SJSA1 (cell line): Measurements from ENCODE around the gene GPC1. TPM values are rescaled to one million over a fixed set of nuclear protein-coding genes. Genes with fewer than 3 reads are reported as not detected.

Source experiments
- DNase-seq, 2 experiments: peaks; one replicate each; pipeline ENCODE4 v3.0.0-alpha.2; 2015 to 2020; ENCODE audit warnings: low spot score in 2 of 2, low read depth in 1 of 2
- H3K27ac ChIP-seq: fragments of 250-450 bp; sonication (Bioruptor Pico); 2 replicates; pipeline ENCODE4 v1.5.1; 2020; ENCODE audit warnings: mild to moderate bottlenecking, moderate library complexity
- H3K27me3 ChIP-seq: fragments of 250-450 bp; sonication (Bioruptor Pico); replicated peaks from 2 replicates; pipeline ENCODE4 v1.5.1; 2020; ENCODE audit warnings: mild to moderate bottlenecking, moderate library complexity
- H3K36me3 ChIP-seq: fragments of 250-450 bp; sonication (Bioruptor Pico); 2 replicates; pipeline ENCODE4 v1.5.1; 2020; ENCODE audit warnings: mild to moderate bottlenecking
- H3K4me1 ChIP-seq: fragments of 250-450 bp; sonication (Bioruptor Pico); replicated peaks from 2 replicates; pipeline ENCODE4 v1.6.1; 2021; ENCODE audit warnings: mild to moderate bottlenecking
- H3K4me3 ChIP-seq: fragments of 250-450 bp; sonication (Bioruptor Pico); 2 replicates; pipeline ENCODE4 v1.5.1; 2020; ENCODE audit warnings: mild to moderate bottlenecking
- H3K9me3 ChIP-seq: fragments of 250-450 bp; sonication (Bioruptor Pico); replicated peaks from 2 replicates; pipeline ENCODE4 v1.5.1; 2020; ENCODE audit warnings: mild to moderate bottlenecking
- total RNA-seq: library from RNA; depleted of rRNA; stranded (reverse); fragments of >200 nt; shearing (Covaris generic); gene quantifications from 2 replicates; pipeline ENCODE4 v1.2.3, GENCODE V29; 2014

The GPC1 gene
- total RNA-seq, 1 experiment from 2014 or later: 63.4 TPM

DNA sequence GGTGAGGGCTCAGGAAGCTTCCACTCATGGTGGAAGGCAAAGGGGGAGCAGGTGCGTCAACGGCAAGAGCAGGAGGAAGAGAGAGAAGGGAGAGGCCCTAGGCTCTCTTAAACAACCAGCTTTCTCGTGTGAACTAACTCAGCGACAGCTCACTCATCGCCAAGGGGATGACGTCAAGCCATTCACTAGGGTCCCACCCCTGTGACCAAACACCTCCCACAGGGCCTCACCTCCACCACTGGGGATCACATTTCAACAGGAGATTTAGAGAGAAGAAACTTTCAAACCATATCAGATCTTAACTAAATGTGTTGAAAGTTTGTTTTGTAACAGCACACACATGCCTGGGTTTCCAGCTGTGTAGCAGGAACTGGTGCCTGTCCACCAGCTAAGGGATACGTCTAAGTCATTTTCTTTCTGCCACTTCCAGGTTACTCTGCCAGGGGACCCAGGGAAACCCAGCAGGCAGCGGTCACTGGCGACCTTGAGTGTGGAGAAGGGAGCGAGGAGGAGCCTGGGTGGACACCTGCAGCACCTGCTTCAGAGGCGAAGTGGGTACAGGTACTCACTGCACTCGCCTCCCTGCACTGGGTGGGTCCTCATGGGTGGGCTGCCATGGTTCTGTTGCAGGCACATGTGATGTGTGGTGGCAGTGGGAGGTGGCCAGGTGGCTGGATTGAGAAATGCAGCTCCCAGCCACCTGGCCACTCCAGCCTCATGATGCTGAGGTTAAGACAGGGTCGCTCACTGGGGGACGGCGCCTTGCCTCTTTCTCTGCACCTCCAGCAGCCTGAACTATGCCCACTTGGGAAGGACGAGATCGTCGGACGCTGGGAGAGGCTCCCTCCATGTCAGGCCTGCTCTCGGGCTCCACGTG is 8.4 kb upstream of the GPC1 start:
- no peaks in the 10 kb centered on the region for H3K27me3 ChIP-seq
- DNase-seq: peak in 1 of 2 experiments; percentile 43
- H3K36me3 ChIP-seq: no peaks in the 10 kb centered on the region

DNA sequence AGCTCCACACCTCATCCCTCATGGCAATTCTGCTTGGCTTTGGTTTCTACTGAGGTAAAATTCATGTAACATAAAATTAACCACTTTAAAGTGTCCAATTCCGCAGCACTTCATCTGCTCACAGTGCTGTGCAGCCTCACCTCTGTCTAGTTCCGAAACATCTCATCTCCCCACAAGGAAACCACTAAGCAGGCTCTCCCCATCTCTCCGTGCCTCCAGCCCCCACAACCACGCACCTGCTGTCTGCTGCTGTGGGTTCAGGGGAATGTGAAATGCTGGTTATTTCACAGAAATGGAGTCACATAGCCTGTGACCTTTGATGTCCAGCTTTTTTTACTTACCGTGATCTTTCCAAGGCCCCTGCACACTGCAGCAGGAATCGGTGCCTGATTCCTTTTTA is 7.7 kb upstream of the GPC1 start:
- Histone ChIP-seq H3K9me3 (no peaks in the 10 kb centered on the region), H3K4me1 (no peaks in the 10 kb centered on the region), H3K27me3 (no peaks in the 10 kb centered on the region), H3K4me3 (no peak overlapping the region), H3K27ac (no peak overlapping the region), H3K36me3 (no peaks in the 10 kb centered on the region)
- DNase-seq: no peak

More for the DNA sequence above, 8.4 kb upstream of the GPC1 start:
- Histone ChIP-seq H3K4me3 (no peak overlapping the region), H3K4me1 (no peaks in the 10 kb centered on the region), H3K27ac (no peak overlapping the region), H3K9me3 (no peaks in the 10 kb centered on the region)

DNA sequence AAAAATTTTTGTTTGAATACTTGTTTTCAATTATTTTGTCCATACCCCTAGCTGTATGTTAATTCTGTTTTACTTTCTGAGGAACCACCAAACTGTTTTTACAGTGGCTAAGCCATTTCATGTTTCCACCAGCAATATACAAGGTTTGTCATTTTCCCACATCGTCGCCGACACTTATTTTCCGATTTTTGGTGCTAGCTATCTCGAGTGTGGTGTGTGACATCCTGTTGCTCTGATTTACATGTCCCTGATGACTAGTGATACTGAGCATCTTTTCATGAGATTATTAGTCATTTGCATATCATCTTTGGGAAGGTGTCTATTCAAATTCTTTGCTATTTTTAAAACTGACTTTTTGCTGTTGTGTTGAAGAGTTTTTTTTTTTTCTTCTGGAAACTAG is 7.2 kb upstream of the GPC1 start:
- Histone ChIP-seq H3K4me1 (peaks cover 2% of the 10 kb centered on the region), H3K4me3 (no peak overlapping the region), H3K27me3 (no peaks in the 10 kb centered on the region), H3K36me3 (no peaks in the 10 kb centered on the region), H3K27ac (no peak overlapping the region), H3K9me3 (no peaks in the 10 kb centered on the region)
- no peak for DNase-seq

DNA sequence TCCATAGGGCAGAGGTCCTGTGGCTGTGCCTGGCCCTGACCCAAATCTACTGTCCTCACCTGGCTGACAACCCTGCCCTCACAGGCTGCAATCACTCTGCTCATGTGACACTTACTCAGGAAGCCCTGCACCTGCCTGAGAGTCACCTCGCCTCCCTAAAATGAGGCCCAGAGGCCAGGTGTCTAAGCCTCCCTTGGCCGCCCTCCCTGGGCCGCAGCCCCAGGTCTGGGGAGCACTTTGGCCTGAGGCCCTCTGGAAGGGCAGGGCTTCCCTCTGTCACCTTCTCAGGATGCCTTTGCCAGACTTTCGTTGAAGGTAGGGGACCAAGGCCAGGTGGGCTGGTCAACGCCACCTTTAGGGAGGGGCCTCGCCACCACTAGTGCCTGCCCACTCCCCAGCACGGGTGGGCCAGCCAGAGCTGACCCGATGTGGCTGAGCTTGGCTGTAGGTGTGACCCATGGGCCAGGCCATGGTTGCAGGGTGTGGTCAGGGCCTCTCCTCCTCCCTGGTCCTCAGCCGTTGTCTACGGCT is 6.1 kb upstream of the GPC1 start:
- no peak overlapping the region for H3K27ac ChIP-seq
- no peak overlapping the region for H3K4me3 ChIP-seq
- peaks cover 13% of the 10 kb centered on the region for H3K4me1 ChIP-seq
- no peak for DNase-seq
- H3K27me3 ChIP-seq: no peaks in the 10 kb centered on the region
- H3K36me3 ChIP-seq: no peaks in the 10 kb centered on the region
- no peaks in the 10 kb centered on the region for H3K9me3 ChIP-seq

DNA sequence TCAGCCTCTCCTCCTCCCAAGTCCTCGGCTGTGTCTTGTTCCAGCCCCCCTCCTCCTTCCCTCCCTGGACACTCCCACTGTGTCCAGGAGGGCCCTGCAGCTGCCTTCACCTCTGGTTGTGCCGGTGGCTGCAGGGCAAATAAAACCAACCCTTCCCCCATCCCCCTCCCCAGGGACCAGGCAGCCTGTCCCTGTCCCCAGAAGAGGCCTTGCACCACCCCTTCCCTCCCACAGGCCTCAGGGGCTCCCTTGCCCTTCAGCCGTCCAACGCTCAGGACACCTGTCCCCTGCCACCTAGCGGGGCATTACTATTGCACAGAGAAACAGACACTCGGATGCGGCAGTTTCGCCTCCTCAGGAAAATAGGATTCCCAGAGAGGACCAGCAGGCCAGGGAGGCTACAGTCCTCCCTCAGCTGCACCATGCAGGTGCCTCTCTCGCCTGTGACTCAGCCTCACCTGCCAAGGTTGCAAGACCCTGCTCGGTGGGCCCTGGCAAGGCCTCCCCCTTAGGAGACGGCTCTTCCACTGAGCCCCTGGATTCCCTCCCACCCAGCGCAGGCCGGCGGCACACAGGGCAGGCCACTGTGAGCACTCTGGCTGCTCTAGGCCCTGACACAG is 5.5 kb upstream of the GPC1 start:
- H3K9me3 ChIP-seq: no peaks in the 10 kb centered on the region
- no peaks in the 10 kb centered on the region for H3K36me3 ChIP-seq
- no peaks in the 10 kb centered on the region for H3K27me3 ChIP-seq
- no peak overlapping the region for H3K27ac ChIP-seq
- H3K4me3 ChIP-seq: no peak overlapping the region
- peaks cover 19% of the 10 kb centered on the region for H3K4me1 ChIP-seq
- DNase-seq: no peak

DNA sequence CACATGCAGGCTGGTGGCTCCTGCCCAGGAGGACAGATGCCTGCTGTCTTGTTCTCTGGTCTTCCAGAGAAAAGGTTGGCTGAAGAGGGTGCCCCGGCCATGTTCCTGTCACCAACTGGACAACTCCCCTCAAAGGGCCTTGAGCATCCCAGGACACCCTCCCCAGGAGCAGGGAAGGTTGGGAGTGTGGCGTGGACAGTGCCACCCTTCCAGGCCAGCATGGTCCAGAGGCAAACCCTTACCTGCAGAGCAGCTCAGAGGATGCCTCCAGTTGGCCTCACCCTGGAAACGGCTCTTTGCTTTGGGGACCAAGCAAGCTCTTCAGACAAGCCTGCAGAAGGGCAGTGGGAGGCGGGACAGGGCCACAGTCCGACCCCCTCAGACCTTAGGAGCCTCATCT is 4.9 kb upstream of the GPC1 start:
- no peak overlapping the region for H3K4me3 ChIP-seq
- no peaks in the 10 kb centered on the region for H3K9me3 ChIP-seq
- 0 out of 2 replicates have a peak, but pooled peaks cover under 1% of the 10 kb centered on the region for H3K36me3 ChIP-seq
- H3K27ac ChIP-seq: no peak overlapping the region
- DNase-seq: peak in 1 of 2 experiments; percentile 31
- peaks cover 19% of the 10 kb centered on the region for H3K4me1 ChIP-seq
- H3K27me3 ChIP-seq: no peaks in the 10 kb centered on the region

DNA sequence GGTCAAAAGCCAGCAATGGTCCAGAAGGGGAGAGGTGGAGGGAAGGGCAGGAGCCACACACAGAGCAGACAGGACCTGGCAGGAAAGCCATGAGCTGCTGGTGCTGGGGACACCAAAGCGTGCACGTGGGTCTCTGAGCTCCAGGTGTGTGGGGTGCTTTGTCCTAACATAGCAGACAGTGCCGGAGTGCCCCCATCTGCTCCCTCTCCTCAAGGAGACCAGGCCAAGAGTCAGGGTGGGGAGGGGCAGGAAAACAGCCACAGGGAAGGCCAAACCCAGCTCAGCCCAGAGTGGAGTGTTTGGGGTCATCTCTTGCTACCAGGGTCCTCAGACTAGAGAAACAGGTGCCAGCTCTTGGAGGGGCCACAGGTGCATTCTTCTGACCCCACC is 4.2 kb upstream of the GPC1 start:
- H3K4me1 ChIP-seq: peaks cover 21% of the 10 kb centered on the region
- H3K27ac ChIP-seq: no peak overlapping the region
- DNase-seq: peak in 1 of 2 experiments; percentile 41

DNA sequence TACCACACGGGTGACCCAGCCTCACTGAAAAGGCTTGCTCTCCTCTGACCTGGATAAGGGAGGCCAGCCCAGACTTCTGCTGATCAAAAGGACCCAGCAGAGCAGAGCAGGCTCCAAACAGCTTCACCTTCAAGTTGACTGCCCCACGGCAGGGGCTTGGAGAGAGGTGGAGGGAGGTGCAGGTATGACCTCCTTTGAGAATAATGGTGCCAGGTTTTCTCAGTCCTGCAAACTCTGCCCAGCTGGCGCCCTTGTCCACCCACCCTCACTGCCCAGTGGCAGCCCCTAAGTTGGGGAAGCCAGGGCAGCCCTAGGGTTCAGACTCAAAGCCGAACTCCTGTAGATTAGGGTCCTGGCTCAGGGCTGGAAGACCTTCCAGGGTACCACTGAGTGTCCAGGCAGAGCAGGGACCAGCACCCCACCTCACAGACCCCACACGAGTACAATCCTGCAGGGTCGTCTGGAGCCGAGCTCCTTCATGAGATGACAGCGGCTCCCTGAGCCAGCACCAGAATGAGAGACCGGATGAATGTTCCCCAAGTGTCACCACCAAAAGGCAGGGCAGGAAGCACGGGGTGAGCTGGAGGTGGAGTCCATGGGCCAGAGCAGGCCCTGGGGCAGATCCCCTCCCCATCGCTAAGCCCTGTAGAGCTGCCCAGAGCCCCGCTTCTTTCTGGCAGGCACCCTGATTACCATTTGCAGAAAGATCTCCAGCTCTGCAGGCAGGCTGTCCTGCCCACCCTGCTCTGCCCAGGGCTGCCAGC is 3.6 kb upstream of the GPC1 start:
- Histone ChIP-seq H3K4me3 (no peak overlapping the region), H3K9me3 (0 out of 2 replicates have a peak, but pooled peaks cover 3% of the 10 kb centered on the region), H3K27me3 (no peaks in the 10 kb centered on the region)

More for the DNA sequence above, 4.2 kb upstream of the GPC1 start:
- no peak overlapping the region for H3K4me3 ChIP-seq
- no peaks in the 10 kb centered on the region for H3K27me3 ChIP-seq
- peaks cover 3% of the 10 kb centered on the region; the same call in 1 of the 2 replicates for H3K36me3 ChIP-seq
- H3K9me3 ChIP-seq: 0 out of 2 replicates have a peak, but pooled peaks cover 3% of the 10 kb centered on the region

DNA sequence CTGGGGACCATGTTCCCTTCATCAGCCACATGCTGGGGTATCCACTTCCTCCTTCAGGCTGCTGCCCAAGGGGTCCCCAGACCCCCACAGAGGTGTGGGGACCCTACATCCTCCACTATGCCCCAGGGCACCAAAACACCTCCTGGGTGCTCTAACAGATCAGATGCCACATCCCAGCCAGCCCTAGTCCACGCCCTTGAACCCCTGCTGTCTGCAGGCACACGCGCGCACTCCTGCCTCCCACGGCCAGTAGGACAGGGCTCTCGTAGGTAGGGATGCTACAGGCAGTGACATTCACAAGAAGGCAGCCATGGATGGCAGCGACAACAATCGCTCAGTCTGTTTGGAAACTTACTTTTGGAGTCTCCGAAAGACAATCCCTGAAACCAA is 3.0 kb upstream of the GPC1 start:
- Histone ChIP-seq H3K27ac (no peak overlapping the region), H3K4me3 (no peak overlapping the region), H3K36me3 (peaks cover 3% of the 10 kb centered on the region; the same call in 1 of the 2 replicates), H3K4me1 (peaks cover 30% of the 10 kb centered on the region), H3K27me3 (no peaks in the 10 kb centered on the region), H3K9me3 (0 out of 2 replicates have a peak, but pooled peaks cover 3% of the 10 kb centered on the region)
- DNase-seq: no peak

More for the DNA sequence above, 3.6 kb upstream of the GPC1 start:
- Histone ChIP-seq H3K27ac (no peak overlapping the region), H3K36me3 (peaks cover 3% of the 10 kb centered on the region; the same call in 1 of the 2 replicates), H3K4me1 (peaks cover 26% of the 10 kb centered on the region)
- DNase-seq: peak in 1 of 2 experiments; percentile 32

DNA sequence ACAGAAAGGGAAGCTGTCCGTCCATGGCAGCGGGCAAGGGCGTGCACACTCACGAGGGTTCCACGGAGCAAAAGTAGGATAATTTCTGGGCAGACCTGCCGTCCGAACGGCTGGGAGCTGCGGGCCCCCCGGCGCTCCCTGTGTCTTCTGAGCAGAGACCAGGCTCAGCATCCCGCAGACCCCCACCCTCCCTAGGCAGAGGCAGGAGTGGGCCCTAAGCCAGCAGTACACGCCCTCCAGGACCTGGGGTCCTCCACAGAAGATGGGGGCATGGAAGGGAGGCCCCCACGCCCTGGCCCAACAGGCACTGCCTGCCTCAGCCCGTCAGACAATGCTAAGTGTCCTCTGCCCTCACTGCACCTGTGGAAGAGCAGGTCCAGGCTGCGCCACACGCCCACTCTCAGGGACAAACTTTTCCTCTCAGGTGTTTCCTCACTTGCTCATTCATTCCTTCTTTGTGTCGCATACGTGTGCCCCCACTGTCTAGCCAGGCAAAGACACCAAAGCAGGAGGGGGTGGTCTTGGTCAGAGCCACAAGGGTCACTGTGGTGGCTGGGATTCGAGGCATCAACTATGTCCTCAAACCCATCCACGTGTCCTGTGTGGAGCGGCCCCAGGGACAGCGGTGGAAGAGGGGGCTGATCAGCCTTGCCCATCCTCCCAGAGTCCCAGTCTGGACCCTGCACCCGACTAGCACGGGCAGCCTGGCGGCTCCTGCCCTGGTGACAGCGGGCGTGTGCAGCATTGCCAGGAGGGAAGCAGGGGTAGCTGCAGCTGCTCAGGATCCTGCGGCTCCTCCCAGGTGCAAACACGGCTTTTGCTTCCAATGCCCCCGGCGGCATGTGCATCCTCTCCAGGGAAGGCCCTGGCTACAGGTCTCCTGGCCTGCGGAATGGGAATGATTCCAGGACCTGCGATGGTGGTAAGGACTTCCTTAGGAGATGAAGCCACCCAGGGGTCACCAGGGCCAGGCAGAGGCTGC is 2.4 kb upstream of the GPC1 start:
- Histone ChIP-seq H3K27me3 (no peaks in the 10 kb centered on the region), H3K4me3 (no peak overlapping the region), H3K4me1 (peaks cover 37% of the 10 kb centered on the region), H3K36me3 (peaks cover 7% of the 10 kb centered on the region; the same call in 1 of the 2 replicates), H3K9me3 (0 out of 2 replicates have a peak, but pooled peaks cover 3% of the 10 kb centered on the region), H3K27ac (peak overlapping the region; percentile 34)
- peak in 1 of 2 experiments; percentile 38 for DNase-seq

DNA sequence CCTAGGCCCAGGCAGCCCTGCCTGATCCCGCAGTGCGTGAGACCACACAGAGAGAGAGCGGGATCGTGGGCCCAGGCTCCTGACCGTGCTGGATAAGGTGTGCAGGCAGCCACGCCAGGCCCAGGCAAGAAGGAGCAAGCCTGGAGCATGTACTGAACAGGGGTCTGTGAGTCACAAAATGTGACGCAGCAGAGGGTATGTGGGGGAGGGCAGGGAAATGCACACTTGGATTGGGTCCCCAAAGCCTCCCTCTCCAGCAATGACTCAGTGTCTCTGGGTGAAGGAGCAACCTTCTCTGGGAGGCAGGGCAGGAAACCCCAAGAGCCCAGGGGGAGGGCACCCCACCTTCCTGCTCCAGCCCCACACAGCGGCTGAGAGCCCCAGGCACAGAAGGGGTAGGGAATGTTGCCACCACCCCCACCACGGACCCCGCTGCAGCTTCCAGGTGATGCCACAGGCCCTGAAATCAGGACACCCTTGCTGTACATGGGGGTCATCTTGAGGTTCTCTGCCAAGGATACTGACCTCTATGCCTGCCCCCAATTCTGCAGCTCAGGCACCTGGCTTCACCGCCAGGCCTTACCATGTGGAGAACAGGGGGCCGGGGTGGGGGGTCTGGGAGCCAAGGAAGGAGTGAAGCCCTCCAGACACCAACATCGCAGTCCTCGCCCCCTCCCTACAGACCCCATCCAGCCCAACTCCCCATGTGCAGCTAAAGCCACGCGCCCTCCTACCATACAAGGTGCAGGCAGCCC is 1.3 kb upstream of the GPC1 start:
- peak; percentile 82 to 92 for DNase-seq
- peak overlapping the region; percentile 58 for H3K27ac ChIP-seq
- H3K4me3 ChIP-seq: peak overlapping the region; percentile 98
- H3K9me3 ChIP-seq: 0 out of 2 replicates have a peak, but pooled peaks cover 3% of the 10 kb centered on the region
- no peaks in the 10 kb centered on the region for H3K27me3 ChIP-seq
- H3K36me3 ChIP-seq: peaks cover 11% of the 10 kb centered on the region
- H3K4me1 ChIP-seq: peaks cover 40% of the 10 kb centered on the region
